Stimulated activated CD8-positive, alpha-beta memory T cell treated with anti-CD3 and anti-CD28 coated beads, Interleukin-7, amount 100 ng/mL, for 1 hour (primary cell): ENCODE data around the gene EXD3.
"Not testable (repeated sequence)": the region's sequence is repeated elsewhere in the genome, so short reads cannot be mapped to it uniquely, and the experiment has no call there.

ENCODE experiments used
- DNase-seq, 2 donors: peaks; one replicate each; pipeline ENCODE4 v3.0.0-alpha.2; 2020; ENCODE audit warnings: low read depth in 2 of 2

The EXD3 gene

GRCh38 chr9:137458194-137459151 is 35.5 kb upstream of the EXD3 start:
- no peak for DNase-seq

- DNase-seq = no peak
Observed at GRCh38 chr9:137457406-137458193, 34.6 kb upstream of the EXD3 start.

- no peak for DNase-seq
Observed at GRCh38 chr9:137456864-137457405, 34.0 kb upstream of the EXD3 start.

GRCh38 chr9:137456061-137456863 is 33.3 kb upstream of the EXD3 start:
- no peak for DNase-seq

- DNase-seq = no peak
Observed at GRCh38 chr9:137455359-137455991, 32.5 kb upstream of the EXD3 start.

GRCh38 chr9:137454597-137455358 is 31.8 kb upstream of the EXD3 start:
- no peak for DNase-seq

GRCh38 chr9:137454145-137454596 is 31.2 kb upstream of the EXD3 start:
- no peak for DNase-seq

- DNase-seq = no peak
Observed at GRCh38 chr9:137453643-137454081, 30.7 kb upstream of the EXD3 start.

- DNase-seq = no peak
Observed at GRCh38 chr9:137452761-137453642, 30.0 kb upstream of the EXD3 start.

- no peak for DNase-seq
Observed at GRCh38 chr9:137452006-137452760, 29.2 kb upstream of the EXD3 start.

GRCh38 chr9:137451264-137452005 is 28.5 kb upstream of the EXD3 start:
- not testable (repeated sequence) for DNase-seq

GRCh38 chr9:137450539-137451222 is 27.7 kb upstream of the EXD3 start:
- not testable (repeated sequence) for DNase-seq

GRCh38 chr9:137449931-137450538 is 27.1 kb upstream of the EXD3 start:
- DNase-seq = no peak

- DNase-seq = no peak
Observed at GRCh38 chr9:137449081-137449844, 26.3 kb upstream of the EXD3 start.

GRCh38 chr9:137448602-137448962 is 25.6 kb upstream of the EXD3 start:
- no peak for DNase-seq
